ENCODE results near the gene ISG20. TPM values are rescaled to one million over a fixed set of nuclear protein-coding genes. Genes with fewer than 3 reads are reported as not detected.

ISG20 gene
- total RNA-seq, 1 donor from 2014 or later = 17.3 TPM

- no peak for DNase-seq (ENCODE audit: low read depth)
- H3K4me3 ChIP-seq (ENCODE audit: low read depth, low read length) = no peak overlapping the region
- TF ChIP-seq, protein P1, sequence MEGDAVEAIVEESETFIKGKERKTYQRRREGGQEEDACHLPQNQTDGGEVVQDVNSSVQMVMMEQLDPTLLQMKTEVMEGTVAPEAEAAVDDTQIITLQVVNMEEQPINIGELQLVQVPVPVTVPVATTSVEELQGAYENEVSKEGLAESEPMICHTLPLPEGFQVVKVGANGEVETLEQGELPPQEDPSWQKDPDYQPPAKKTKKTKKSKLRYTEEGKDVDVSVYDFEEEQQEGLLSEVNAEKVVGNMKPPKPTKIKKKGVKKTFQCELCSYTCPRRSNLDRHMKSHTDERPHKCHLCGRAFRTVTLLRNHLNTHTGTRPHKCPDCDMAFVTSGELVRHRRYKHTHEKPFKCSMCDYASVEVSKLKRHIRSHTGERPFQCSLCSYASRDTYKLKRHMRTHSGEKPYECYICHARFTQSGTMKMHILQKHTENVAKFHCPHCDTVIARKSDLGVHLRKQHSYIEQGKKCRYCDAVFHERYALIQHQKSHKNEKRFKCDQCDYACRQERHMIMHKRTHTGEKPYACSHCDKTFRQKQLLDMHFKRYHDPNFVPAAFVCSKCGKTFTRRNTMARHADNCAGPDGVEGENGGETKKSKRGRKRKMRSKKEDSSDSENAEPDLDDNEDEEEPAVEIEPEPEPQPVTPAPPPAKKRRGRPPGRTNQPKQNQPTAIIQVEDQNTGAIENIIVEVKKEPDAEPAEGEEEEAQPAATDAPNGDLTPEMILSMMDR (conservative IDR thresholded peaks at IDR 0.05; ENCODE audit: low read depth, low read length) = no peak
These were observed 22.4 kb downstream of the ISG20 start for GRCh38 chr15:88661041-88661700.

- H3K4me3 ChIP-seq (ENCODE audit: low read depth, low read length) = no peak overlapping the region
- no peak for DNase-seq (ENCODE audit: low read depth)
- TF ChIP-seq, protein P1 (conservative IDR thresholded peaks at IDR 0.05; ENCODE audit: low read depth, low read length) = no peak
These were observed 23.1 kb downstream of the ISG20 start for GRCh38 chr15:88661761-88662556.

GRCh38 chr15:88663141-88663621 is 24.4 kb downstream of the ISG20 start:
- DNase-seq (ENCODE audit: low read depth) = no peak
- TF ChIP-seq, protein P1 (conservative IDR thresholded peaks at IDR 0.05; ENCODE audit: low read depth, low read length) = no peak
- H3K4me3 ChIP-seq (ENCODE audit: low read depth, low read length) = no peak overlapping the region

DNA sequence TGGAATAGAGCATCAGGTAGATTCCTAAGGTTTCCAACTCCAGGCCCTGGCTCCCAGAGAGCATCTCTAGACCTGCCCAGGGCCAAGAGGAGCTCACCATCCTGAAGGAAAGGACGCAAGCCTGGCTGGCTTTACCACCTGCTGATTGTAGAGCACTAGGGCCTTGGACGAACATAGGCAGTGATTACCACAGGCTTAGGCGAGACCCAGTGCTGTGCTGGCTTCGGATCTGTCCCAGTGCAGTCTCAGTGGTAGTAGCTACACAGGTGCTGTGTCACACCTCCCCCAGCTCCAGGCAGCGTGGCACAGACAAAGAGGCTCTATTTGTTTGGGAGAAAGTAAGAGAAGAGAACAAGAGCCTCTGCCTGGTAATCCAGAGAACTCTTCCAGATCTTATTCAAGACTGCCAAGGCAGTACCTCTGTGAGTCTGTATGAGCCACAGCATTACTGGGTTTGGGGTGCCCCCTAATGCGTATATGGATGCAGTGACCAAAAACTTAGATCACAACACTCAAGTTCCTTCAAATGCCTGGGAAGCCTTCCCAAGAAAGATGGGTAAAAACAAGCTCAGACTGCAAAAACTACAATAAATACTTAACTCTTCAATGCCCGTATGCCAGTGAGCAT is 25.4 kb downstream of the ISG20 start:
- DNase-seq (ENCODE audit: low read depth) = no peak
- no peak overlapping the region for H3K4me3 ChIP-seq (ENCODE audit: low read depth, low read length)
- TF ChIP-seq, protein P1 (conservative IDR thresholded peaks at IDR 0.05; ENCODE audit: low read depth, low read length) = no peak

GRCh38 chr15:88674661-88675060 is 35.8 kb downstream of the ISG20 start:
- H3K4me3 ChIP-seq (ENCODE audit: low read depth, low read length) = no peak overlapping the region
- no peak for DNase-seq (ENCODE audit: low read depth)
- TF ChIP-seq, protein P1 (conservative IDR thresholded peaks at IDR 0.05; ENCODE audit: low read depth, low read length) = no peak

- no peak for DNase-seq (ENCODE audit: low read depth)
- TF ChIP-seq, protein P1 (conservative IDR thresholded peaks at IDR 0.05; ENCODE audit: low read depth, low read length) = no peak
- no peak overlapping the region for H3K4me3 ChIP-seq (ENCODE audit: low read depth, low read length)
These were observed 39.9 kb downstream of the ISG20 start for GRCh38 chr15:88678755-88679154.
